Small intestine (tissue), 7 donors: ENCODE data around the gene LRIF1. TPM values are rescaled to one million over a fixed set of nuclear protein-coding genes. Genes with fewer than 3 reads are reported as not detected.

Source experiments
- DNase-seq, 2 donors: peaks; one replicate each; pipeline versions ENCODE4 v3.0.0 to v3.0.0-alpha.2; 2013
- FAIRE-seq: peaks from 2 replicates; lab custom pipeline; 2012; peaks lifted over from hg19 to GRCh38; lab: Jason Lieb, UNC
- H3K27ac ChIP-seq, 3 donors: one replicate each; pipeline ENCODE4 v1.5.1; 2013; ENCODE audit warnings: low read length in 2 of 3, mild to moderate bottlenecking in 2 of 3, control low read depth in 1 of 3, inconsistent platforms in 1 of 3, low read depth in 1 of 3, moderate library complexity in 1 of 3
- H3K27me3 ChIP-seq, 3 donors: one replicate each; pipeline ENCODE4 v1.6.1; 2013; ENCODE audit warnings: low read length in 3 of 3, inconsistent platforms in 1 of 3; ENCODE audit not compliant: control insufficient read depth in 3 of 3, insufficient read depth in 3 of 3
- H3K36me3 ChIP-seq, 3 donors: one replicate each; pipeline ENCODE4 v1.6.1; 2013; ENCODE audit warnings: low read length in 3 of 3, inconsistent platforms in 1 of 3, low read depth in 1 of 3, mild to moderate bottlenecking in 1 of 3, moderate library complexity in 1 of 3; ENCODE audit not compliant: control insufficient read depth in 3 of 3, insufficient read depth in 2 of 3
- H3K4me1 ChIP-seq, 3 donors: one replicate each; pipeline ENCODE4 v1.6.1; 2013; ENCODE audit warnings: low read length in 2 of 3, inconsistent platforms in 1 of 3, low read depth in 1 of 3, mild to moderate bottlenecking in 1 of 3, moderate library complexity in 1 of 3; ENCODE audit not compliant: control insufficient read depth in 3 of 3, insufficient read depth in 2 of 3
- H3K4me3 ChIP-seq, 3 donors: one replicate each; pipeline ENCODE4 v1.5.1; 2013; ENCODE audit warnings: low read length in 3 of 3, control low read depth in 1 of 3, inconsistent platforms in 1 of 3, low read depth in 1 of 3, mild to moderate bottlenecking in 1 of 3, moderate library complexity in 1 of 3
- H3K9me3 ChIP-seq, 2 donors: one replicate each; pipeline ENCODE4 v1.6.1; 2013; ENCODE audit warnings: low read depth in 1 of 2, low read length in 1 of 2; ENCODE audit not compliant: control insufficient read depth in 2 of 2, insufficient read depth in 1 of 2
- WGBS, 3 donors: extraction: QIAGEN DNeasy Blood & Tissue Kit; methylation state at CpG; one replicate each; pipeline ENCODE4 v1.1.7; 2013; 5-methylcytosine and 5-hydroxymethylcytosine counted together
- polyA plus RNA-seq, 4 donors: library from polyadenylated mRNA; stranded (reverse) in 3 of 4; unstranded in 1 of 4; fragments of 200-250 nt in 3 of 4; fragments of 120-200 nt in 1 of 4; gene quantifications; one replicate each; pipeline versions ENCODE4 v1.2.1 to v1.2.3, GENCODE V29; 2013
- donor health status: healthy with polysubstance abuse.
- donor health status: control.
- donor health status: control.
- donor health status: Bipolar disorder and iron deficiency.
- donor health status: healthy.

Gene LRIF1
- polyA plus RNA-seq, 4 donors: 7.3 to 15.9 (median 9.1) TPM

DNA sequence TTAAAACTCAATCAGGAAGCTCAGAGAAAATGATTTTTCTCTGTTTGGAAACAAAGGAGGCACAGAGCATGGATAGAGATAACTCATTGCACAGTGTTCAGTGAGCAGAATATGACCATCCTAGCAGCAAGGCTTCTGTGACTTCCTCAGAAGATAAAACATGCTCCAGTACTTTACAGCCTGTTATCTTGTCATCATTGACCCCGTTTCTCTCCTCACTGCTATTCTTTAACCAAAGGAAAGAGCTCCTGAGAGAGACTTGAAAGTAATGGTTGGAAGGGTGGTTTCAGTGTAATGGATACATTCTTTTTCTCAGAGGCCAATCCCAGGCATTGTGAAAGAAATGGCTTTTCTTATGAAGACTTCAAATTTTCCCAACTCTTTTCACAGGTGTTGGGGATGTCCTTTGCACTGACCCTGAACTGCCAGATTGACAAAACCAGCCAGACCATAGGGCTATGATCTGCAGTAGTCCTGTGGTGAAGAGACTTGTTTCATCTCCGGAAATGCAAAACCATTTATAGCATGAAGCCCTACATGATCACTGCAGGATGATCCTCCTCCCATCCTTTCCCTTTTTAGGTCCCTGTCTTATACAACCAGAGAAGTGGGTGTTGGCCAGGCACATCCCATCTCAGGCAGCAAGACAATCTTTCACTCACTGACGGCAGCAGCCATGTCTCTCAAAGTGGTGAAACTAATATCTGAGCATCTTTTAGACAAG, 64.8 kb downstream of the LRIF1 start:
- 63 to 67% (median 66%) methylated on average over 3 of the region's 3 CpGs for WGBS, 3 donors
- no peak for DNase-seq
- no peaks in the 10 kb centered on the region for H3K27me3 ChIP-seq
- no peak overlapping the region for H3K27ac ChIP-seq
- no peak overlapping the region for H3K4me3 ChIP-seq
- no peaks in the 10 kb centered on the region for H3K4me1 ChIP-seq
- no peaks in the 10 kb centered on the region for H3K36me3 ChIP-seq
- no peak for FAIRE-seq
- no peaks in the 10 kb centered on the region for H3K9me3 ChIP-seq

DNA sequence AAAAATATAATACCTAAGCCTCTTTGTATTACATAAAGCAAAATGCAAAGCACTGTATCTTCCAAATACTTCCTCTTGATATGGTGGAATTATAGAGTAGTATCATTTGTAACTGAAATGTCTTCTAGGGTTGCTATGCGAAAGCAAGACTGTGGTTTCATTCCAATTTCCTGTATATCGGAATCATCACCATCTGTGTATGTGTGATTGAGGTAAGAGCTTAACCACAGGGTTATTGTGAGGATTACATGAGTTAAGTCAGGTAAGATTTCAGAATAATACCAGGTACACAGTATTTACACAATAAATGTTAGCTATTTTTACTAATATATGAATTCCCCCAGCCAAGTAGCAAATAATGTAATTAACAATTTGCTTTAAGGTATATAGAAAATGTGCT, 66.0 kb downstream of the LRIF1 start:
- WGBS, 3 donors: 80 to 91% (median 82%) methylated on average over 2 of the region's 2 CpGs
- no peak overlapping the region for H3K4me3 ChIP-seq
- H3K27me3 ChIP-seq: no peaks in the 10 kb centered on the region
- H3K4me1 ChIP-seq: no peaks in the 10 kb centered on the region
- no peaks in the 10 kb centered on the region for H3K9me3 ChIP-seq
- H3K27ac ChIP-seq: no peak overlapping the region
- H3K36me3 ChIP-seq: no peaks in the 10 kb centered on the region
- no peak for DNase-seq
- FAIRE-seq: no peak

Other genes with a start within 250 kb of the LRIF1 start
- 10 to 100 TPM in 3 of 4 donors, 1 to 10 TPM in 1; 9.6 to 35.8 (median 18.1) TPM for gene CD53, start 90.8 kb downstream of the LRIF1 start, polyA plus RNA-seq
- gene DRAM2, start 176.2 kb upstream of the LRIF1 start, polyA plus RNA-seq: 10 to 100 TPM; 37.0 to 91.9 (median 40.2) TPM
- 10 to 100 TPM in 3 of 4 donors, 1 to 10 TPM in 1; 10.0 to 62.1 (median 18.2) TPM for gene CEPT1, start 176.3 kb upstream of the LRIF1 start, polyA plus RNA-seq
- gene DENND2D, start 236.7 kb upstream of the LRIF1 start, polyA plus RNA-seq: 10 to 100 TPM; 31.3 to 54.6 (median 40.5) TPM